Measurements from ENCODE around the gene NOTCH3.

Gene NOTCH3

GRCh38 chr19:15200553-15201364 is at the start of gene NOTCH3:
NOTCH3 (minus strand) TSS chr19:15200995; CDS start chr19:15200905, 90 bp downstream.
- DNase-seq = no peak

DNA sequence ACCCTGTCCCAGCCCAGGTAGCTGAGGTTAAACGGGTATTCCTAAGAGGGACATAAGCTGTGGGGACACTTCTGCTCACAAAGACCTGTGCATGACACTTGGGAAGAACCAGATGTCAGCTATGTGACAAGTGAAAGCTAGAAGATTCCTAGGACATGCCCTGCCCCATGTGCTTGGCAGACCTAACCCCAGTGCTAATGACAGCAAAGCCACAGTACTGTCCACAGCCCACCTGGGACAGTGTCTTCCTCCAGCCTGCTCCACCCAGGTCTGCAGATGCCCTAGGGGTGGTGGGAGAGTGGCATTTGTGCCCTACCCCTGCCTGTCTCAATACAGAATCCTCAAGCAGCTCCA is 49.8 kb upstream of the NOTCH3 start:
- DNase-seq = no peak

DNA sequence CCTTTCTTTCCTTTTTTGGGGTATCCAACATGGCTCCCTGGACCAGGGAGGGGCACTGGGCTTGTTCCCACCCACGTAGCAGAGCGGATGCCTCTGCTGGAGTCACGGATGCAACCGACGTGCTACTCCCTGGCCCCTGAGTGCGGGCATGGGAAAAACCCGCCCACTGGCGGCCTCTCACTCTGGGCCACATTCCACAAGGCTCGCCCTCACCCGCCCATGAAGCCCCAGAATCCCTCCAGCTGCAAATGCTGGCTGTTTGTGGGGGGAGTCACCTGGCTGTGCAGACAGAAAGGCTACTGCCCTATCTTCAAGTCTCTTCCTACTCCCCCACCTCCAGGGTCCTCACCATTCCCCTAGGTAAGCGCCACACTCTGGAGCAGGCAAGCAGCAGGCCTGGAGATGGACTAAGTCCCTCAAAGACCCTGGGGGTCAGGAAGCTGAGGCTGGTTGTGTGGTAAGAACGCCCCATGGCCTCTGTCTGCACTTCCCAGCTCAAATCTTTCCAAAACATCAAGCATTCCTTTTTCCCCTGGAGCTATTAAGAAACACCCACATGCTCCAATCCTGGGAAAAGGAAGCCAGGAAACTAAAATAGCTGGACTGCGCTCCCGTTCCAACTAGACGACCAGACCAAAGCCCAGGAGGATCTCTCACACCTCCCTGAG is 49.3 kb upstream of the NOTCH3 start:
- DNase-seq = no peak

DNA sequence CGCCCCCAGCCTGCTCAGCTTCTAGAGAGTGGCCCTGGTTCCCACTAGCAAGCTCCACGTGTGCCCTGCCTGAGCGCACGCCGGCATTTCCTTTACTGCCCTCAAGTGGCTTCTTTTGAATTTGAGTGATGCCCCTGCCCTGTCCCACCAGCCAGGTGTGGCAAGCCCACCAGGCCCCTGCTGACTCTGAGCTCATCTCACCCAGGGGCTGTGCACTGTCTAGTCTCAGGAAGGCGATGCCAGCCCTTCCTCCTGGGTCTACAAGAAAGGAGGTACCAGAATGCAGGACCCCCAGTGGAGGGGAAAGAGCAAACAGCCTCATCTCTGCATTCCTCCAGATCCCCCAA is 48.7 kb upstream of the NOTCH3 start:
- no peak for DNase-seq

- DNase-seq = no peak
Measured at GRCh38 chr19:15248648-15249527, 48.1 kb upstream of the NOTCH3 start.

GRCh38 chr19:15248106-15248505 is 47.3 kb upstream of the NOTCH3 start:
- no peak for DNase-seq

- DNase-seq = no peak
Measured at GRCh38 chr19:15247107-15248014, 46.6 kb upstream of the NOTCH3 start.

GRCh38 chr19:15246198-15246481 is 45.3 kb upstream of the NOTCH3 start:
- DNase-seq = no peak

DNA sequence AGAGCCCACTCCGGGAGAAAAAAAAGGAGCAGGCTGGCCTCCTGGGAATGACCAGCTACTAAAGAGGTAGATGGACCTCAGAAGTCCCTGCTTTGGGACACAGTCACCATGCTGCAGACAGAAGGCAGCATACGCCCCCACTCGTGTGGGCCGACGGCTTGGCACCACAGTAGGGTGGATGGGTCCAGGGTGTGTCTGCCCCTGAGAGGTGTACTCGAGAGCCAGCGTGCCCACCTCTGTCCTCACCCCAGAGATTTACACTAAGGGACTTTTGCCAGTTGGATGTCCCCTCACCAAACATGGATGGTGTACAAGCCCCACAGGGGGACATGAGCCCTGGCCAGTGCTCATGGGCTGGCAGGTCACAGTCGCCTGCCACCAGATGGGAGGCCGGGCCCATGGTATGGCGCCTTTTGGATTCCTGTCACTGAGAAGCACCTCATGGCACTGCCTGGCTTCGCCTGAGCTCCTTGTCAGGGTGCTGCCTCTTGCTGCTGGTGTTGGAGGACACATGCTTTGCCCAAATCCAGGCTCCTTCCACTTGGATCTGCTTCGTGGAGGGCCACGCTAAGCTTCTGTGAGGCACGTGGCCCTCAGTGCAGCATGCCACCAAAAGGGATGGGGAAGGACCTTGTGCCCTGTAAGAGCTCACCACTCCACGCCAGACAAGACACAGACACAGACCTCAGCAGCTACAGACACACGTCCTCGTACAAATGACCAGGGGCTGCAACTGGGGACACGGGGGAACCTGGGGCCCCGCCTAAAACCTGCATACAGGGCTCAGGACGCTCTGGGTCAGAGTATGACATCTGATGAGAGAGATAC is 44.8 kb upstream of the NOTCH3 start:
- no peak for DNase-seq

DNA sequence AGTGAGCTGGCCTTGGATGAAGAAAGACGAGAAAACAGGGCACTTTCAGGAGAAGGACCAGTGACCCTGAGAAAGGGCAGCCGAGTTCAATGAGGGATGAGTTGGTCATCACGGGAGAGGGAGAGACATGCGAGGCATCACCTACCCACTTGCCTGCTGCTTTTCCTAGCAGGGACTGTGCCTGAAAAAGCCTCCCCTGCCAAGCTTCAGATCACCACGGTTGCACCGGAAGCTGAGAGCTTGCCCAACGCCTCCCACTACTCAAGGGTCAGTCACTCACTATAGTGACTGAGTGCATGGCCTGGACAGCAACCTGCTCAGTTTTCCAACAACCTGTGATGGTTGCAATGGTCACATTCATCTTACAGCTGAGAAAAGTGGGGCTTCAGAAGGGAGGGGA is 44.0 kb upstream of the NOTCH3 start:
- DNase-seq = no peak

GRCh38 chr19:15244106-15244803 is 43.5 kb upstream of the NOTCH3 start:
- DNase-seq = no peak

- DNase-seq = no peak
Measured at GRCh38 chr19:15243236-15243957, 42.6 kb upstream of the NOTCH3 start.

- DNase-seq = no peak
Measured at GRCh38 chr19:15241259-15241910, 40.6 kb upstream of the NOTCH3 start.

- no peak for DNase-seq
Measured at GRCh38 chr19:15240515-15240914, 39.7 kb upstream of the NOTCH3 start.

DNA sequence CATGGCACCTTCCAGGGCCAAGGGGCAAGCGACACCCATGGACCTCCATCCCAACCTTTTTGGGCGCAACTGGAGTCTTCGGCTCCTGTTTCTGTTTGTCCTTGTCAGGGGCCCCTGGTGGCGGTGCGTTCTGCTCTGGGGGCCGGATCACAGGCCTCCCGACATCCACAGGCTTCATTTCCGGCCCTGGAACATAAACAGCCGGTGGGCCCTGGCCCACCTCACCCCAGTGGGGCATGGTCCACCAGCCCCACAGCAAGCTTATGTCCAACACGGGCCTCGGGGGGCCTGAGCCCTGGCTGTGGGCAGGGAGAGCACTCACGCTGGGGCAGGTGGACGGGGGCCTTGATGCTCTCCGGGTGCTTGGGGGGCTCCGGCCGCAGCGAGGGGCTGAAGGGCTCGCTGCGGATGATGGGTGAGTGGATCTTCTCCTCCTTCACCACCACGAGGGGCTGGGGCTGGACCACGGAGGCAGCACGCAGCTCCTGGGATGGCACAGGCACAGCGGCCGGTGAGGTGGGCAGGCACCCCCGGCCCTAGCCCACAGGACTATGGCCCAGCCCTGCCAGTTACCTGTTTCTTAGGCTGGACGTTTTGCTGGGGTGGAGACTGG is 38.6 kb upstream of the NOTCH3 start:
- no peak for DNase-seq

DNA sequence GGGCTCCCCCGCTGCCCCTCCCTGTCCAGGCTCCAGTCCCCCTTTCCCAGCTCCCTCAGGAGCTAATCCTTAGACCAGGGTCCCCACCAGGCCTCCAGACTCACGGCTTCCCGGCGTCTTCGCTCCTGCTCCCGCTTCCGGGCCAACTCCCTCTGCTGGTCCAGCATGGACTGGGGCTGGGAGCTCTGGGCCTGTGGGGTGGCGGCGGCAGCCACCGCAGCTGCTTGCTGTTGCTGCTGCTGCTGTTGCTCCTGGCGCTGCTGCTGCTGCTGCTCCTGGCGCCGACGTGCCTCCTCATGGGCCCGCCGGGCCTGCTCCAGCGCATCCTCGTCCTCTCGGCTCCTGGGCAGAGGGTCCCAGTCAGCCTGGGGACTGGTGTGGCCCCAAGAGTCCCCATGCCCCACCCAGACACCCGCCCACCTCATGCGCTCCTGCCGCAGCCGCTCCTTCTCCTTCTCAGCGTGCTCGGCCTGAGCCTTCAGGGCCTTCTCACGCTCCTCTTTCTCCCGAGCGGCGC is 37.9 kb upstream of the NOTCH3 start:
- DNase-seq = no peak

- DNase-seq = no peak
Measured at GRCh38 chr19:15237759-15238638, 37.2 kb upstream of the NOTCH3 start.

DNA sequence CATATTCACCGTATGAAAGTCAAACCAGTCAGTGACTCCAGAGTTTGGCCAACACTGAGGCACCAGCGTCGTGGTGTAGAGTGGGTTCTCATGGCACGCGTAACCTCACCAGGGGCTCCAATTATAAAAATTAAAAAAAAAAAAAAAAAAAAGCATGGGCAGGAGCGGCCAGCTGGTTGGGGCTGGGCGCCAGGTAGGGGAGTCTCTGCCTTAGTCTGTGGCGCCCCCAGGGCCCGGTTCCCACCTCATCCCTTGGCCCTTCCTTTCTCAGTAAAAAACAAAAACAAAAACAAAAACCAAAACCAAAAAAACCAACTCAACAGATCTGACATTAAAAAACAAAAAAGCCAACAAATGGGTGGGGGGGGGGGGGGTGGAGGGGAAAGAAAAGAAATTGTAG is 36.1 kb upstream of the NOTCH3 start:
- DNase-seq = no peak

All from OCI-M1 (cell line).